PC-3 (cell line): Measurements from ENCODE around the gene CHST11. TPM values are rescaled to one million over a fixed set of nuclear protein-coding genes. Genes with fewer than 3 reads are reported as not detected.

Experiments used
- ATAC-seq: fragments of 200-7000 bp; cut with Tn5 transposase; 2 replicates; pipeline ENCODE4 v1.9.1; 2020; ENCODE audit warnings: mild to moderate bottlenecking, moderate library complexity
- BruUV-seq: library from RNA; stranded (reverse); fragments of 400-500 nt; replicated peaks from 2 replicates; lab custom pipeline; 2021; lab: Mats Ljungman, UMichigan
- CTCF ChIA-PET: fragments of 300-600 bp; sonication (Branson Sonifier 250); formaldehyde crosslinking; loops from one replicate; lab custom pipeline; 2022; ENCODE audit warnings: antibody characterized with exemption; lab: Charles Lee
- POLR2A ChIA-PET: fragments of 300-600 bp; sonication (Branson Sonifier 250); formaldehyde crosslinking; loops from one replicate; lab custom pipeline; 2022; ENCODE audit warnings: antibody characterized with exemption; ENCODE audit not compliant: unreplicated experiment; lab: Charles Lee
- DNase-seq: peaks from one replicate; pipeline ENCODE4 v3.0.0-alpha.2; 2015
- H2AFZ ChIP-seq: fragments of 300-600 bp; sonication (generic); 2 replicates; pipeline ENCODE4 v1.6.0; 2016; ENCODE audit warnings: antibody characterized with exemption, low read length
- H3F3A ChIP-seq: fragments of 300-600 bp; sonication (generic); one replicate; pipeline ENCODE4 v1.6.0; 2017; ENCODE audit warnings: antibody characterized with exemption, low read length, control low read depth, mild to moderate bottlenecking; ENCODE audit not compliant: unreplicated experiment
- H3K27ac ChIP-seq: fragments of 300-600 bp; sonication (generic); 2 replicates; pipeline ENCODE4 v1.5.1; 2016; ENCODE audit warnings: mild to moderate bottlenecking, low read length
- H3K27me3 ChIP-seq: fragments of 300-600 bp; sonication (generic); 2 replicates; pipeline ENCODE4 v1.6.1; 2016; ENCODE audit warnings: low read length, mixed read lengths
- H3K36me3 ChIP-seq: fragments of 300-600 bp; sonication (generic); 2 replicates; pipeline ENCODE4 v1.6.1; 2016; ENCODE audit warnings: low read depth, mixed run types, low read length, mixed read lengths
- H3K4me1 ChIP-seq: fragments of 300-600 bp; sonication (generic); 2 replicates; pipeline ENCODE4 v1.5.1; 2016; ENCODE audit warnings: low read length; ENCODE audit not compliant: insufficient read depth
- H3K4me2 ChIP-seq: fragments of 300-600 bp; sonication (generic); 2 replicates; pipeline ENCODE4 v1.6.0; 2016; ENCODE audit warnings: low read length
- H3K4me3 ChIP-seq: fragments of 300-600 bp; sonication (generic); 2 replicates; pipeline ENCODE4 v1.5.1; 2016; ENCODE audit warnings: mild to moderate bottlenecking, low read length, mixed read lengths
- H3K79me2 ChIP-seq: fragments of 300-600 bp; sonication (generic); 2 replicates; pipeline ENCODE4 v1.6.1; 2017; ENCODE audit warnings: low read length, mixed read lengths
- H3K9ac ChIP-seq: fragments of 300-600 bp; sonication (generic); 2 replicates; pipeline ENCODE4 v1.6.0; 2016; ENCODE audit warnings: mild to moderate bottlenecking, low read length
- H3K9me2 ChIP-seq: fragments of 300-600 bp; sonication (generic); replicated peaks from 2 replicates; pipeline ENCODE4 v1.6.1; 2016; ENCODE audit warnings: mixed run types, low read length, mixed read lengths
- H3K9me3 ChIP-seq: fragments of 300-600 bp; sonication (generic); 2 replicates; pipeline ENCODE4 v1.6.1; 2016; ENCODE audit warnings: low read length, mixed read lengths
- H4K20me1 ChIP-seq: fragments of 300-600 bp; sonication (generic); 2 replicates; pipeline ENCODE4 v1.6.1; 2016; ENCODE audit warnings: low read length, mixed read lengths
- CTCF ChIP-seq: fragments of 300-600 bp; sonication (generic); conservative IDR thresholded peaks from 2 replicates; pipeline ENCODE4 v1.5.1; 2017; ENCODE audit warnings: antibody characterized with exemption, low read depth, mild to moderate bottlenecking, low read length
- EZH2 ChIP-seq: fragments of 300-600 bp; sonication (generic); IDR thresholded peaks from one replicate; pipeline ENCODE4 v1.6.1; 2017; ENCODE audit warnings: antibody characterized with exemption, mild to moderate bottlenecking, low read length; ENCODE audit not compliant: unreplicated experiment
- EZH2phosphoT487 ChIP-seq: fragments of 300-600 bp; sonication (generic); IDR thresholded peaks from 2 replicates; pipeline ENCODE4 v1.6.1; 2018; ENCODE audit warnings: mild to moderate bottlenecking, antibody characterized with exemption, low read length, borderline replicate concordance
- intact Hi-C: fragments of 100-400 bp; cut with micrococcal nuclease; formaldehyde crosslinking; loops from 2 replicates; pipeline ENCODE4 v1.9.0; 2023
- total RNA-seq: library from RNA; depleted of rRNA; stranded (reverse); fragments of >200 nt; gene quantifications from 2 replicates; pipeline ENCODE4 v1.2.3, GENCODE V29; 2014

The CHST11 gene
- total RNA-seq, 1 experiment from 2014 or later: 53.5 TPM

DNA sequence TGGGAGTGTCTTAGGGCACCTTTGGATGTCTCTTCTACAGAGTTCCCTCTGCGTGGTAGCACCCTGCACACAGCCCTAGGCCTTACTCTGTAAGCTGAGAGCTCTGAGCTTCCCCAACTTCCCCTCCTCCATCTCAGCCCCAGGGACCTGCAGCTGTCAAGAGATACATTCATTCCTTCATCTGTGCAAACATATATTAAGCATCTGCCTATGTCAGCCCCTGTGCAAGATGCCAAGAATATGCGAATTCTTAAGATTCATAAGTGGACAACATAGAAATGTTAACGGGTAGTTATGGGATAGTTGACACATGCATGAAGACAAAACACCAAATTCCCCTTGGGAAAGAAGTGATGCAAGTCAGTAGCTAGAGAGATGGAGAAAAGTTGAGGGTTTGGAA lies 310.5 kb downstream of the CHST11 start:
- no peaks in the 10 kb centered on the region for H3K27me3 ChIP-seq
- DNase-seq (no peak), ATAC-seq (no peak)
- BruUV-seq: no TSS peak
- no peaks in the 10 kb centered on the region for H3K36me3 ChIP-seq
- H3K27ac ChIP-seq: no peak overlapping the region
- no peaks in the 10 kb centered on the region for H4K20me1 ChIP-seq
- no peak overlapping the region for H3K4me2 ChIP-seq
- no peaks in the 10 kb centered on the region for H3K79me2 ChIP-seq
- ChIA-PET CTCF (no interaction called here), POLR2A (no interaction called here)
- H3K4me3 ChIP-seq: no peak overlapping the region
- intact Hi-C loops: loop anchor here (10.0 kb wide), 2 partner anchors 62 to 92 kb away; no protein-coding TSS in a partner anchor
- no peak overlapping the region for H2AFZ ChIP-seq
- no peaks in the 10 kb centered on the region for H3K9me3 ChIP-seq
- H3F3A ChIP-seq: no peaks in the 10 kb centered on the region
- peaks cover 23% of the 10 kb centered on the region for H3K4me1 ChIP-seq
- no peak overlapping the region for H3K9ac ChIP-seq
- TF ChIP-seq CTCF (no peak), EZH2phosphoT487 (no peak), EZH2 (no peak)
- no peaks in the 10 kb centered on the region for H3K9me2 ChIP-seq

- BruUV-seq: no TSS peak
- DNase-seq: peak; percentile 79
- intact Hi-C loops: loop anchor here (10.0 kb wide), 2 partner anchors 63 to 93 kb away; no protein-coding TSS in a partner anchor
- no peak overlapping the region for H2AFZ ChIP-seq
- no peaks in the 10 kb centered on the region for H3K9me2 ChIP-seq
- peak; percentile 84 for ATAC-seq
- H3K36me3 ChIP-seq: no peaks in the 10 kb centered on the region
- POLR2A ChIA-PET: interaction anchor here (0.6 kb wide), 1 partner anchor 1875 kb away, joined by 4 read pairs; no protein-coding TSS in a partner anchor
- H3K4me2 ChIP-seq: no peak overlapping the region
- TF ChIP-seq EZH2 (no peak), EZH2phosphoT487 (no peak), CTCF (no peak)
- H3K9me3 ChIP-seq: peaks cover 6% of the 10 kb centered on the region; the same call in 1 of the 2 replicates
- H3K4me1 ChIP-seq: peaks cover 19% of the 10 kb centered on the region
- no peaks in the 10 kb centered on the region for H3K79me2 ChIP-seq
- CTCF ChIA-PET: no interaction called here
- no peak overlapping the region for H3K9ac ChIP-seq
- H3F3A ChIP-seq: no peaks in the 10 kb centered on the region
- H4K20me1 ChIP-seq: no peaks in the 10 kb centered on the region
- H3K27me3 ChIP-seq: no peaks in the 10 kb centered on the region
- H3K4me3 ChIP-seq: no peak overlapping the region
- no peak overlapping the region for H3K27ac ChIP-seq
These were observed 311.3 kb downstream of the CHST11 start for GRCh38 chr12:104768033-104768432.

DNA sequence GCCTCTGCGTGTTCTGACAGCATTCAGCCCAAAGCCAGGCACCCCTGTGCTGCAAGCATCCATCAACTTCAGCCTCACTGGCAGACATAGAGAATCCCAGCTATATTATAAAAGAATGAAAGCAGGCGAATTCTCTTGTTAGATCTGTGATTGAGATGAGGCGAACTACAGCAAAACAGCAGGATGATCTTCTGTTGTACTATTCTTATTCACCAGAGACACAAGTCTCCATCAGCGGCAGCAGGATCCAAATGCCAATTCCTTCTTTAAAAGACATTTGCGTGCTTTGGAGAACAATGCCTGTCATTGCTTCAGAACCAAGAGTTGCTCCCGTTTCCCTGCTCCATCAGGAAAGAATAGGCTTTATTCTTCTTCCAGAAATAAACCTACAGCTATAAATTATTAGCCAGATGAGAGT lies 312.4 kb downstream of the CHST11 start:
- Histone ChIP-seq H3K9me3 (peaks cover 9% of the 10 kb centered on the region; the same call in 1 of the 2 replicates), H2AFZ (no peak overlapping the region), H3K4me2 (no peak overlapping the region), H3K9ac (no peak overlapping the region), H4K20me1 (no peaks in the 10 kb centered on the region), H3K4me3 (no peak overlapping the region), H3K9me2 (no peaks in the 10 kb centered on the region), H3K27ac (no peak overlapping the region), H3F3A (no peaks in the 10 kb centered on the region), H3K4me1 (peaks cover 13% of the 10 kb centered on the region), H3K79me2 (no peaks in the 10 kb centered on the region), H3K27me3 (no peaks in the 10 kb centered on the region), H3K36me3 (no peaks in the 10 kb centered on the region)
- ChIA-PET CTCF (interaction anchor here (0.6 kb wide), 1 partner anchor 312 kb away, joined by 7 read pairs; no protein-coding TSS in a partner anchor), POLR2A (no interaction called here)
- TF ChIP-seq EZH2phosphoT487 (no peak), CTCF (no peak), EZH2 (no peak)
- no TSS peak for BruUV-seq
- intact Hi-C loops: loop anchor here (10.0 kb wide), 2 partner anchors 64 to 94 kb away; no protein-coding TSS in a partner anchor
- ATAC-seq (no peak), DNase-seq (no peak)
